Measurements from ENCODE around the gene JAML. TPM values are rescaled to one million over a fixed set of nuclear protein-coding genes. Genes with fewer than 3 reads are reported as not detected.

The JAML gene
- total and polyA plus RNA-seq, 2 experiments from 2014 or later: 0.56 to 1.0 TPM

DNA sequence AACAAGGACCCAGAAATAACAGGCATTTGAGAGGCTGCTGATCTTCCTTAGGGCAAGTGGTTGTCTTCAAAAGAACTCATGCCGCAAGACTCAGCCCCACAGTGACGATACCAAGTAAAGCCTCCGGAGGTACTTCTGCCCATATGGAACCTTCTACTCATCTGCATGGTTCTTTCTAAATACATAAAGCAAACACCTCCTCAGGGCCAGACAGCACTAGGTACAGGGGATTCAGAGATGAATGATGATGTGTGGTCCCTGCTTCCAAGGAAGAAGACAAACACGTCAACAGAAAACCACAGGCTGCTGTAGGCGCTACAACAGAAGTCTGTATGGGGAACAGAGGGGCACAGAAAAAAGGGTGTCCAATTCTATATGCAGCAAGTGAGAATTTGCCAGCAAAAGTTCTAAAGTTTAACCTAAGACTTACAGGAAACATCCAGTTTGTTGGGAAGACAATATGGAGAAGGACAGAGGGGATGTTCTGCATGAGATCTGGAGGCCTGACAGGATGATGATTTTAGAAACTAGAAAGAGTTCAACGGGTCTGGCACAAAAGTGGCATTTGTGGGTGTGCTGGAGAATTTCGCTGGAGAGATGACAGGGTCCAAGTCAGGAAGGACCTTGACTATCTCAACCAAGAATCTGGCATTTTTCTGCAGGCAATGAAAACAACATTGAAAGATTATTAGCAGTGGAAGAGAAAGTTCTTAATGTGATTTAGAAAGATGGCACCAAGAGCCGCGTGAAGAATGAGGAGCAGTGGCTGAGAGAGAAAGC, 23.7 kb downstream of the JAML start:
- Mint-ChIP-seq H3K4me1 (peaks cover 21% of the 10 kb centered on the region; the same call in 2 of the 3 replicates), H3K4me3 (no peak overlapping the region), H3K9me3 (no peaks in the 10 kb centered on the region), H3K27me3 (ENCODE audit: insufficient read depth, low read depth, poor library complexity) (peaks cover 2% of the 10 kb centered on the region), H3K36me3 (ENCODE audit: low read depth) (no peaks in the 10 kb centered on the region), H3K27ac (no peak overlapping the region)
- Histone ChIP-seq H3K9me2 (ENCODE audit: insufficient read depth) (peaks cover 6% of the 10 kb centered on the region; the same call in 1 of the 2 replicates), H3K27me3 (ENCODE audit: insufficient read depth) (no peaks in the 10 kb centered on the region), H3F3A (replicated peaks; ENCODE audit: low read depth) (no peaks in the 10 kb centered on the region), H3K36me3 (ENCODE audit: insufficient read depth) (no peaks in the 10 kb centered on the region), H3K27ac (ENCODE audit: low read depth) (no peak overlapping the region), H3K4me3 (no peak overlapping the region), H4K20me1 (replicated peaks; ENCODE audit: insufficient read depth) (no peaks in the 10 kb centered on the region), H3K4me1 (ENCODE audit: insufficient read depth) (peaks cover 9% of the 10 kb centered on the region; the same call in 1 of the 2 replicates), H3K79me2 (replicated peaks; ENCODE audit: insufficient read depth) (no peaks in the 10 kb centered on the region), H2AFZ (no peak overlapping the region), H3K4me2 (no peak overlapping the region)
- DNase-seq (ENCODE audit: low spot score): no peak
- TF ChIP-seq CREB1 (CRISPR knock-in tag; IDR thresholded peaks at IDR 0.05; ENCODE audit: low read depth): no peak
- no peak for TF ChIP-seq NANOG (IDR thresholded peaks at IDR 0.05; ENCODE audit: borderline replicate concordance)
- no peak for TF ChIP-seq POLR2AphosphoS5 (IDR thresholded peaks at IDR 0.05; ENCODE audit: low read depth)
- TF ChIP-seq, protein P1, sequence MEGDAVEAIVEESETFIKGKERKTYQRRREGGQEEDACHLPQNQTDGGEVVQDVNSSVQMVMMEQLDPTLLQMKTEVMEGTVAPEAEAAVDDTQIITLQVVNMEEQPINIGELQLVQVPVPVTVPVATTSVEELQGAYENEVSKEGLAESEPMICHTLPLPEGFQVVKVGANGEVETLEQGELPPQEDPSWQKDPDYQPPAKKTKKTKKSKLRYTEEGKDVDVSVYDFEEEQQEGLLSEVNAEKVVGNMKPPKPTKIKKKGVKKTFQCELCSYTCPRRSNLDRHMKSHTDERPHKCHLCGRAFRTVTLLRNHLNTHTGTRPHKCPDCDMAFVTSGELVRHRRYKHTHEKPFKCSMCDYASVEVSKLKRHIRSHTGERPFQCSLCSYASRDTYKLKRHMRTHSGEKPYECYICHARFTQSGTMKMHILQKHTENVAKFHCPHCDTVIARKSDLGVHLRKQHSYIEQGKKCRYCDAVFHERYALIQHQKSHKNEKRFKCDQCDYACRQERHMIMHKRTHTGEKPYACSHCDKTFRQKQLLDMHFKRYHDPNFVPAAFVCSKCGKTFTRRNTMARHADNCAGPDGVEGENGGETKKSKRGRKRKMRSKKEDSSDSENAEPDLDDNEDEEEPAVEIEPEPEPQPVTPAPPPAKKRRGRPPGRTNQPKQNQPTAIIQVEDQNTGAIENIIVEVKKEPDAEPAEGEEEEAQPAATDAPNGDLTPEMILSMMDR (conservative IDR thresholded peaks at IDR 0.05; ENCODE audit: low read depth in 2 of 2): no peak
- TF ChIP-seq ZNF331 (CRISPR knock-in tag; IDR thresholded peaks at IDR 0.05; ENCODE audit: low read depth): no peak
- TF ChIP-seq, protein P2, sequence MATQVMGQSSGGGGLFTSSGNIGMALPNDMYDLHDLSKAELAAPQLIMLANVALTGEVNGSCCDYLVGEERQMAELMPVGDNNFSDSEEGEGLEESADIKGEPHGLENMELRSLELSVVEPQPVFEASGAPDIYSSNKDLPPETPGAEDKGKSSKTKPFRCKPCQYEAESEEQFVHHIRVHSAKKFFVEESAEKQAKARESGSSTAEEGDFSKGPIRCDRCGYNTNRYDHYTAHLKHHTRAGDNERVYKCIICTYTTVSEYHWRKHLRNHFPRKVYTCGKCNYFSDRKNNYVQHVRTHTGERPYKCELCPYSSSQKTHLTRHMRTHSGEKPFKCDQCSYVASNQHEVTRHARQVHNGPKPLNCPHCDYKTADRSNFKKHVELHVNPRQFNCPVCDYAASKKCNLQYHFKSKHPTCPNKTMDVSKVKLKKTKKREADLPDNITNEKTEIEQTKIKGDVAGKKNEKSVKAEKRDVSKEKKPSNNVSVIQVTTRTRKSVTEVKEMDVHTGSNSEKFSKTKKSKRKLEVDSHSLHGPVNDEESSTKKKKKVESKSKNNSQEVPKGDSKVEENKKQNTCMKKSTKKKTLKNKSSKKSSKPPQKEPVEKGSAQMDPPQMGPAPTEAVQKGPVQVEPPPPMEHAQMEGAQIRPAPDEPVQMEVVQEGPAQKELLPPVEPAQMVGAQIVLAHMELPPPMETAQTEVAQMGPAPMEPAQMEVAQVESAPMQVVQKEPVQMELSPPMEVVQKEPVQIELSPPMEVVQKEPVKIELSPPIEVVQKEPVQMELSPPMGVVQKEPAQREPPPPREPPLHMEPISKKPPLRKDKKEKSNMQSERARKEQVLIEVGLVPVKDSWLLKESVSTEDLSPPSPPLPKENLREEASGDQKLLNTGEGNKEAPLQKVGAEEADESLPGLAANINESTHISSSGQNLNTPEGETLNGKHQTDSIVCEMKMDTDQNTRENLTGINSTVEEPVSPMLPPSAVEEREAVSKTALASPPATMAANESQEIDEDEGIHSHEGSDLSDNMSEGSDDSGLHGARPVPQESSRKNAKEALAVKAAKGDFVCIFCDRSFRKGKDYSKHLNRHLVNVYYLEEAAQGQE (IDR thresholded peaks at IDR 0.05; ENCODE audit: unreplicated experiment): no peak
- TF ChIP-seq EZH2 (IDR thresholded peaks at IDR 0.05; ENCODE audit: low read depth, unreplicated experiment): no peak
- no peak for TF ChIP-seq STAT1 (IDR thresholded peaks at IDR 0.05; ENCODE audit: unreplicated experiment)
- TF ChIP-seq, protein P3, sequence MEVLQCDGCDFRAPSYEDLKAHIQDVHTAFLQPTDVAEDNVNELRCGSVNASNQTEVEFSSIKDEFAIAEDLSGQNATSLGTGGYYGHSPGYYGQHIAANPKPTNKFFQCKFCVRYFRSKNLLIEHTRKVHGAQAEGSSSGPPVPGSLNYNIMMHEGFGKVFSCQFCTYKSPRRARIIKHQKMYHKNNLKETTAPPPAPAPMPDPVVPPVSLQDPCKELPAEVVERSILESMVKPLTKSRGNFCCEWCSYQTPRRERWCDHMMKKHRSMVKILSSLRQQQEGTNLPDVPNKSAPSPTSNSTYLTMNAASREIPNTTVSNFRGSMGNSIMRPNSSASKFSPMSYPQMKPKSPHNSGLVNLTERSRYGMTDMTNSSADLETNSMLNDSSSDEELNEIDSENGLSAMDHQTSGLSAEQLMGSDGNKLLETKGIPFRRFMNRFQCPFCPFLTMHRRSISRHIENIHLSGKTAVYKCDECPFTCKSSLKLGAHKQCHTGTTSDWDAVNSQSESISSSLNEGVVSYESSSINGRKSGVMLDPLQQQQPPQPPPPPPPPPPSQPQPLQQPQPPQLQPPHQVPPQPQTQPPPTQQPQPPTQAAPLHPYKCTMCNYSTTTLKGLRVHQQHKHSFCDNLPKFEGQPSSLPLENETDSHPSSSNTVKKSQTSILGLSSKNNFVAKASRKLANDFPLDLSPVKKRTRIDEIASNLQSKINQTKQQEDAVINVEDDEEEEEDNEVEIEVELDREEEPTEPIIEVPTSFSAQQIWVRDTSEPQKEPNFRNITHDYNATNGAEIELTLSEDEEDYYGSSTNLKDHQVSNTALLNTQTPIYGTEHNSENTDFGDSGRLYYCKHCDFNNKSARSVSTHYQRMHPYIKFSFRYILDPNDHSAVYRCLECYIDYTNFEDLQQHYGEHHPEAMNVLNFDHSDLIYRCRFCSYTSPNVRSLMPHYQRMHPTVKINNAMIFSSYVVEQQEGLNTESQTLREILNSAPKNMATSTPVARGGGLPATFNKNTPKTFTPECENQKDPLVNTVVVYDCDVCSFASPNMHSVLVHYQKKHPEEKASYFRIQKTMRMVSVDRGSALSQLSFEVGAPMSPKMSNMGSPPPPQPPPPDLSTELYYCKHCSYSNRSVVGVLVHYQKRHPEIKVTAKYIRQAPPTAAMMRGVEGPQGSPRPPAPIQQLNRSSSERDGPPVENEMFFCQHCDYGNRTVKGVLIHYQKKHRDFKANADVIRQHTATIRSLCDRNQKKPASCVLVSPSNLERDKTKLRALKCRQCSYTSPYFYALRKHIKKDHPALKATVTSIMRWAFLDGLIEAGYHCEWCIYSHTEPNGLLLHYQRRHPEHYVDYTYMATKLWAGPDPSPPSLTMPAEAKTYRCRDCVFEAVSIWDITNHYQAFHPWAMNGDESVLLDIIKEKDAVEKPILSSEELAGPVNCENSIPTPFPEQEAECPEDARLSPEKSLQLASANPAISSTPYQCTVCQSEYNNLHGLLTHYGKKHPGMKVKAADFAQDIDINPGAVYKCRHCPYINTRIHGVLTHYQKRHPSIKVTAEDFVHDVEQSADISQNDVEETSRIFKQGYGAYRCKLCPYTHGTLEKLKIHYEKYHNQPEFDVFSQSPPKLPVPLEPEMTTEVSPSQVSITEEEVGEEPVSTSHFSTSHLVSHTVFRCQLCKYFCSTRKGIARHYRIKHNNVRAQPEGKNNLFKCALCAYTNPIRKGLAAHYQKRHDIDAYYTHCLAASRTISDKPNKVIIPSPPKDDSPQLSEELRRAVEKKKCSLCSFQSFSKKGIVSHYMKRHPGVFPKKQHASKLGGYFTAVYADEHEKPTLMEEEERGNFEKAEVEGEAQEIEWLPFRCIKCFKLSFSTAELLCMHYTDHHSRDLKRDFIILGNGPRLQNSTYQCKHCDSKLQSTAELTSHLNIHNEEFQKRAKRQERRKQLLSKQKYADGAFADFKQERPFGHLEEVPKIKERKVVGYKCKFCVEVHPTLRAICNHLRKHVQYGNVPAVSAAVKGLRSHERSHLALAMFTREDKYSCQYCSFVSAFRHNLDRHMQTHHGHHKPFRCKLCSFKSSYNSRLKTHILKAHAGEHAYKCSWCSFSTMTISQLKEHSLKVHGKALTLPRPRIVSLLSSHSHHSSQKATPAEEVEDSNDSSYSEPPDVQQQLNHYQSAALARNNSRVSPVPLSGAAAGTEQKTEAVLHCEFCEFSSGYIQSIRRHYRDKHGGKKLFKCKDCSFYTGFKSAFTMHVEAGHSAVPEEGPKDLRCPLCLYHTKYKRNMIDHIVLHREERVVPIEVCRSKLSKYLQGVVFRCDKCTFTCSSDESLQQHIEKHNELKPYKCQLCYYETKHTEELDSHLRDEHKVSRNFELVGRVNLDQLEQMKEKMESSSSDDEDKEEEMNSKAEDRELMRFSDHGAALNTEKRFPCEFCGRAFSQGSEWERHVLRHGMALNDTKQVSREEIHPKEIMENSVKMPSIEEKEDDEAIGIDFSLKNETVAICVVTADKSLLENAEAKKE (CRISPR knock-in tag; IDR thresholded peaks at IDR 0.05): no peak
- TF ChIP-seq JUNB (IDR thresholded peaks at IDR 0.05; ENCODE audit: unreplicated experiment): no peak
- TF ChIP-seq EZH2phosphoT487 (IDR thresholded peaks at IDR 0.05; ENCODE audit: unreplicated experiment): no peak
- TF ChIP-seq, protein P4, sequence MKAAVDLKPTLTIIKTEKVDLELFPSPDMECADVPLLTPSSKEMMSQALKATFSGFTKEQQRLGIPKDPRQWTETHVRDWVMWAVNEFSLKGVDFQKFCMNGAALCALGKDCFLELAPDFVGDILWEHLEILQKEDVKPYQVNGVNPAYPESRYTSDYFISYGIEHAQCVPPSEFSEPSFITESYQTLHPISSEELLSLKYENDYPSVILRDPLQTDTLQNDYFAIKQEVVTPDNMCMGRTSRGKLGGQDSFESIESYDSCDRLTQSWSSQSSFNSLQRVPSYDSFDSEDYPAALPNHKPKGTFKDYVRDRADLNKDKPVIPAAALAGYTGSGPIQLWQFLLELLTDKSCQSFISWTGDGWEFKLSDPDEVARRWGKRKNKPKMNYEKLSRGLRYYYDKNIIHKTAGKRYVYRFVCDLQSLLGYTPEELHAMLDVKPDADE (IDR thresholded peaks at IDR 0.05): no peak
- no peak for TF ChIP-seq ZNF114 (CRISPR knock-in tag; IDR thresholded peaks at IDR 0.05)
- ATAC-seq: no peak
